Right lobe of liver (tissue), 4 donors: ENCODE measurements around the gene LMO3.

ENCODE experiments used
- CTCF ChIP-seq, 4 donors: fragments of 200-600 bp in 3 of 4; fragments of 450-650 bp in 1 of 4; IDR thresholded peaks; one replicate each; pipeline versions ENCODE4 v1.5.1 to v1.8.0; 2016 to 2022; ENCODE audit warnings: antibody characterized with exemption in 4 of 4, mild to moderate bottlenecking in 2 of 4
- POLR2A ChIP-seq: fragments of 450-650 bp; IDR thresholded peaks from one replicate; pipeline ENCODE4 v1.6.1; 2017; ENCODE audit warnings: antibody characterized with exemption, mild to moderate bottlenecking
- donor health status: DM: no; HTN: no; CAD: no.
- donor health status: DM: no; HTN: no; CAD: no.
- donor health status: DM: no; HTN: yes; CAD: no.

GRCh38 chr12:16626991-16627390, 21.0 kb upstream of the LMO3 start:
- no peak for TF ChIP-seq CTCF (IDR thresholded peaks at IDR 0.05)
- TF ChIP-seq POLR2A: no peak
